Fibroblast of lung (primary cell): Measurements from ENCODE around the gene GZMM. TPM values are rescaled to one million over a fixed set of nuclear protein-coding genes. Genes with fewer than 3 reads are reported as not detected.

Experiments used
- DNase-seq, 2 donors: peaks; one replicate each; pipeline versions ENCODE4 v3.0.0 to v3.0.0-alpha.2; 2010; ENCODE audit warnings: low read depth in 2 of 2
- H2AFZ ChIP-seq: 2 replicates; pipeline ENCODE4 v1.5.1; 2012; ENCODE audit warnings: low read length, control low read depth, inconsistent platforms
- H3K27ac ChIP-seq: 2 replicates; pipeline ENCODE4 v1.5.1; 2011; ENCODE audit warnings: low read length, control low read depth; ENCODE audit not compliant: insufficient read depth
- H3K27me3 ChIP-seq: 2 replicates; pipeline ENCODE4 v1.5.1; 2011; ENCODE audit warnings: mild to moderate bottlenecking, low read length; ENCODE audit not compliant: control insufficient read depth, insufficient read depth
- H3K36me3 ChIP-seq: 2 replicates; pipeline ENCODE4 v1.5.1; 2011; ENCODE audit warnings: low read length; ENCODE audit not compliant: control insufficient read depth, insufficient read depth
- H3K4me1 ChIP-seq: 2 replicates; pipeline ENCODE4 v1.5.1; 2011; ENCODE audit warnings: low read length; ENCODE audit not compliant: control insufficient read depth, insufficient read depth; ENCODE audit errors: extremely low read depth
- H3K4me2 ChIP-seq: 2 replicates; pipeline ENCODE4 v1.5.1; 2011; ENCODE audit warnings: low read length, control low read depth; ENCODE audit not compliant: insufficient read depth; ENCODE audit errors: extremely low read depth
- H3K4me3 ChIP-seq, 4 experiments: fragments of 200-600 bp in 1 of 4; sonication (generic) in 1 of 4; replicated peaks in 1 of 4; 2 replicates each; pipeline ENCODE4 v1.5.1; 2011 to 2016; ENCODE audit warnings: low read length in 4 of 4, low read depth in 3 of 4, mild to moderate bottlenecking in 3 of 4, control low read depth in 2 of 4, inconsistent platforms in 1 of 4, mixed read lengths in 1 of 4; ENCODE audit not compliant: insufficient read depth in 1 of 4; ENCODE audit errors: control extremely low read depth in 1 of 4
- H3K79me2 ChIP-seq: 2 replicates; pipeline ENCODE4 v1.5.1; 2012; ENCODE audit warnings: mild to moderate bottlenecking, low read length, inconsistent platforms; ENCODE audit not compliant: control insufficient read depth, insufficient read depth
- H3K9ac ChIP-seq: 2 replicates; pipeline ENCODE4 v1.5.1; 2011; ENCODE audit warnings: mild to moderate bottlenecking, low read length, control low read depth; ENCODE audit not compliant: insufficient read depth
- H3K9me3 ChIP-seq: 2 replicates; pipeline ENCODE4 v1.5.1; 2012; ENCODE audit warnings: low read depth, low read length; ENCODE audit not compliant: control insufficient read depth, insufficient read depth
- H4K20me1 ChIP-seq: 2 replicates; pipeline ENCODE4 v1.5.1; 2011; ENCODE audit warnings: low read length; ENCODE audit not compliant: control insufficient read depth, insufficient read depth; ENCODE audit errors: extremely low read depth
- EZH2 ChIP-seq: IDR thresholded peaks from 2 replicates; pipeline ENCODE4 v1.5.1; 2012; ENCODE audit warnings: low read length, control low read depth, mild to moderate bottlenecking; ENCODE audit errors: missing control alignments
- polyA minus RNA-seq: library from RNA; depleted of rRNA, polyadenylated mRNA; stranded (reverse); fragments of >200 nt; gene quantifications from 2 replicates; pipeline ENCODE4 v1.2.3, GENCODE V29; 2011; ENCODE audit warnings: low replicate concordance
- polyA plus RNA-seq, 2 donors: library from polyadenylated mRNA; depleted of rRNA in 1 of 2; stranded (reverse) in 1 of 2; unstranded in 1 of 2; fragments of >200 nt; gene quantifications; 2 replicates each; pipeline ENCODE4 v1.2.1, GENCODE V29; 2011 to 2012; ENCODE audit warnings: missing spikeins in 1 of 2
- total RNA-seq: library from RNA; depleted of rRNA; stranded (reverse); fragments of >200 nt; gene quantifications from 2 replicates; pipeline ENCODE4 v1.2.1, GENCODE V29; 2014
- TF ChIP-seq, protein P1 (sequence below), 2 donors: IDR thresholded peaks in 1 of 2; conservative IDR thresholded peaks in 1 of 2; 1 replicate in 1 of 2; 2 replicates in 1 of 2; pipeline ENCODE4 v1.5.1; 2011 to 2012; ENCODE audit warnings: low read length in 2 of 2, control low read depth in 1 of 2, inconsistent platforms in 1 of 2, low read depth in 1 of 2, mild to moderate bottlenecking in 1 of 2

GZMM gene
- total RNA-seq: 0.17 TPM in 1 of 2 replicates, not detected in the other
- 0.35 TPM in 1 of 2 replicates, not detected in the other for polyA plus RNA-seq
- 0.16 and 1.3 TPM in 2 replicates for polyA plus RNA-seq (2012)
- polyA minus RNA-seq: not detected in 2 replicates

DNA sequence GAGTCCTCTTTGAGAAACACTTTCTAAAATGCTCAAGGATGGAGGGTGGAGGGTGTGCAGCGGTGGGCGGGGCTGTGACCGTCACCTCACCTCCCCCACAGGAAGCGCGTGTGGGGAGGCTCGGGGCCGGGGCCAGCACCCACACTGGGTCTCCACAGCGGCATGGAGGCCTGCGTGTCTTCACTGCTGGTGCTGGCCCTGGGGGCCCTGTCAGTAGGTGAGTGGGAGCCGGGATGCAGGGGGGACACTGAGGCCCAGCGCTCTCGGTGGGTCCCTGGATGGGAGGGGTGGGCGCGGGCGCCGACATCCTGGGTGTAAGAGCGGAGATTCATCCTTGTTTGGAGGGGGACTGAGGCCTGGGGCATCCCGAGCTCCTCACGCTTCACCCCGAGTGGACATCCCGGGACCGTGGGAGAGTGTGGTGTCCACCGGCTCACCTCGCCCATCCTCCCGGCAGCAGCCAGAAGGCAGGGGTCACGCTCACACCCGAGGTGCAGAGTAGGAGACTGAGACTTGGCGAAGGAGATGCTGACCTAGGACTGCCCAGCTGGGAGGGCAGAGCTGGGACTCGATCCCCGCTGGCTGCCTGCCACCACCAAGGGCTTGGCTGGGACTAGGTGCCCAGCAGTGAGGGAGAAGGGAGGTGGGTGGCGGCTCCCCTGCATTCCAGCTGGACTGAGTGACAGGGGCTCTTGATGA lies at the start of gene GZMM:
TSS of gene GZMM (plus strand) at position 144 of the 699 bp plus-strand sequence. CDS start at position 163, 19 bp downstream.
- no peak for TF ChIP-seq EZH2
- TF ChIP-seq, protein P1, sequence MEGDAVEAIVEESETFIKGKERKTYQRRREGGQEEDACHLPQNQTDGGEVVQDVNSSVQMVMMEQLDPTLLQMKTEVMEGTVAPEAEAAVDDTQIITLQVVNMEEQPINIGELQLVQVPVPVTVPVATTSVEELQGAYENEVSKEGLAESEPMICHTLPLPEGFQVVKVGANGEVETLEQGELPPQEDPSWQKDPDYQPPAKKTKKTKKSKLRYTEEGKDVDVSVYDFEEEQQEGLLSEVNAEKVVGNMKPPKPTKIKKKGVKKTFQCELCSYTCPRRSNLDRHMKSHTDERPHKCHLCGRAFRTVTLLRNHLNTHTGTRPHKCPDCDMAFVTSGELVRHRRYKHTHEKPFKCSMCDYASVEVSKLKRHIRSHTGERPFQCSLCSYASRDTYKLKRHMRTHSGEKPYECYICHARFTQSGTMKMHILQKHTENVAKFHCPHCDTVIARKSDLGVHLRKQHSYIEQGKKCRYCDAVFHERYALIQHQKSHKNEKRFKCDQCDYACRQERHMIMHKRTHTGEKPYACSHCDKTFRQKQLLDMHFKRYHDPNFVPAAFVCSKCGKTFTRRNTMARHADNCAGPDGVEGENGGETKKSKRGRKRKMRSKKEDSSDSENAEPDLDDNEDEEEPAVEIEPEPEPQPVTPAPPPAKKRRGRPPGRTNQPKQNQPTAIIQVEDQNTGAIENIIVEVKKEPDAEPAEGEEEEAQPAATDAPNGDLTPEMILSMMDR (conservative IDR thresholded peaks at IDR 0.05 in 1 of 2, IDR thresholded peaks at IDR 0.05 in 1 of 2; ENCODE audit: low read depth in 1 of 2, low read length in 2 of 2): no peak
- Histone ChIP-seq H3K9me3 (no peaks in the 10 kb centered on the region), H4K20me1 (no peaks in the 10 kb centered on the region), H3K9ac (no peak within 1 kb of the TSS), H3K36me3 (peaks cover 8% of the 10 kb centered on the region), H3K4me3 (no peak within 1 kb of the TSS), H3K79me2 (no peaks in the 10 kb centered on the region), H2AFZ (no peak within 1 kb of the TSS), H3K27ac (no peak within 1 kb of the TSS), H3K4me1 (no peaks in the 10 kb centered on the region), H3K27me3 (no peaks in the 10 kb centered on the region), H3K4me2 (no peak within 1 kb of the TSS)
- no peak for DNase-seq

DNA sequence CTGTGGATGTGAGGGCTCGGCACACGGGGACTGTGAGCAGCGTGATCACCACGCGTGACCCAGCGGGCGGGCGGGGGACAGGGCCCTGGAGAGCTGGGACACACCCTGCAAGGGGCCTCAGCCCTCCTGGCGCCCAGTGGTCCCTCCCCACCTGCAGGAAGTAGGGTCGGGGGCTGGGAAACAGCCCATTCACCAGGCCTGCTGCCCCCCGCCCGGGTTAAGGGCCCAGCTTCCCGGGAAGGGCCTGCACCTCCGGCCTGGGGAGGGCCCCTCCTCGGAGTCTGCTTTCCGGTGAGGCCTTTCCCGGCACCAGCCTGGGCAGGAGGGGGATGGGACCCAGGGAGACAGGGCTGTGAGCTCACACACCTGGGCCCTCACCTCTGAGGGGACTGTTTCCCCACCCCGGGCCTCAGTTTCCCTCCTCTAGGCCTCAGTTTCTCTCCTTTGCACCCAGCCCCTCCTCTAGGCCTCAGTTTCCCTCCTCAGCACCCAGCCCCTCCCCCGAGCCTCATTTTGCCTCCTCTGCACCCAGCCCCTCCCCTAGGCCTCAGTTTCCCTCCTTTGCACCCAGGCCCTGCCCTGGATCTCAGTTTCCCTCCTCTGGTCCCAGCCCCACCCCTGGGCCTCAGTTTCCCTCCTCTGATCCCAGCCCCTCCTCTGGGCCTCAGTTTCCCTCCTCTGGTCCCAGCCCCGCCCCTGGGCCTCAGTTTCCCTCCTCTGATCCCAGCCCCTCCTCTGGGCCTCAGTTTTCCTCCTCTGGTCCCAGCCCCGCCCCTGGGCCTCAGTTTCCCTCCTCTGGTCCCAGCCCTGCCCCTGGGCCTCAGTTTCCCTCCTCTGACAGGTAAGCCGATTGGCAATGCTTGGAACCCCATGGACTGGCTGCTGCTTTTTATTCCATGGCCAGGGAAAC lies 49.4 kb upstream of the GZMM start:
- Histone ChIP-seq H4K20me1 (no peaks in the 10 kb centered on the region), H3K4me1 (peaks cover 3% of the 10 kb centered on the region), H3K9ac (no peak overlapping the region), H3K79me2 (no peaks in the 10 kb centered on the region), H3K4me2 (no peak overlapping the region), H3K36me3 (no peaks in the 10 kb centered on the region), H3K27ac (no peak overlapping the region), H3K27me3 (peaks cover 13% of the 10 kb centered on the region), H3K4me3 (no peak overlapping the region), H2AFZ (no peak overlapping the region), H3K9me3 (no peaks in the 10 kb centered on the region)
- no peak for DNase-seq
- TF ChIP-seq, protein P1 (conservative IDR thresholded peaks at IDR 0.05 in 1 of 2, IDR thresholded peaks at IDR 0.05 in 1 of 2; ENCODE audit: low read depth in 1 of 2, low read length in 2 of 2): no peak
- no peak for TF ChIP-seq EZH2

DNA sequence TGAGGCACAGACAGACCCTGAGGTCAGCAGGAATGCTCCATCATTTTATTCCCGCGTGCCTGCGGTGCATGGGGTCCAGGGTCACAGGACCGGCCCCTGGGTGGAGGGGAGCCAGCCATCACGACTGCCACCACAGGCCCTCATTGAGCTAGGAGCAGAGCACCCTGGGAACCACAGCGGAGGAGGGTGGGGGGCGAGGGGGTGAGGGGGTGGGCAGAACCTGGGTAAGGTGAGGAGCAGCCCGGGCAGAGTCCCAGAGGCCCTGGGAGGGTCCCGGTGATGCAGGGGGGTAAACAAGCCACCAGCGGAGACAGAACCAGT lies 48.8 kb upstream of the GZMM start:
- Histone ChIP-seq H3K4me3 (no peak overlapping the region), H3K79me2 (no peaks in the 10 kb centered on the region), H3K27me3 (peaks cover 14% of the 10 kb centered on the region), H3K9me3 (no peaks in the 10 kb centered on the region), H3K4me2 (no peak overlapping the region), H3K9ac (no peak overlapping the region), H3K36me3 (no peaks in the 10 kb centered on the region), H3K4me1 (no peaks in the 10 kb centered on the region), H2AFZ (no peak overlapping the region), H3K27ac (no peak overlapping the region), H4K20me1 (no peaks in the 10 kb centered on the region)
- DNase-seq: no peak
- no peak for TF ChIP-seq EZH2
- TF ChIP-seq, protein P1 (conservative IDR thresholded peaks at IDR 0.05 in 1 of 2, IDR thresholded peaks at IDR 0.05 in 1 of 2; ENCODE audit: low read depth in 1 of 2, low read length in 2 of 2): no peak
